Left lobe of liver (tissue), 2 donors: ENCODE measurements around the gene CPA4. TPM values are rescaled to one million over a fixed set of nuclear protein-coding genes. Genes with fewer than 3 reads are reported as not detected.

Experiments
- ATAC-seq: fragments of 200-7000 bp; cut with Tn5 transposase; one replicate; pipeline ENCODE4 v1.9.1; 2020; ENCODE audit warnings: mild to moderate bottlenecking, moderate library complexity
- DNase-seq: peaks from one replicate; pipeline ENCODE4 v3.0.0-alpha.2; 2020; ENCODE audit warnings: low spot score
- total RNA-seq: library from RNA; stranded (reverse); gene quantifications from one replicate; pipeline ENCODE4 v1.2.1, GENCODE V29; 2021
- donor health status: DM: no; HTN: no; CAD: no; lungs with moderate emphysema.
- donor health status: DM: no; HTN: yes; CAD: no.

CPA4 gene
- total RNA-seq, 1 donor from 2014 or later, result not detected

DNA sequence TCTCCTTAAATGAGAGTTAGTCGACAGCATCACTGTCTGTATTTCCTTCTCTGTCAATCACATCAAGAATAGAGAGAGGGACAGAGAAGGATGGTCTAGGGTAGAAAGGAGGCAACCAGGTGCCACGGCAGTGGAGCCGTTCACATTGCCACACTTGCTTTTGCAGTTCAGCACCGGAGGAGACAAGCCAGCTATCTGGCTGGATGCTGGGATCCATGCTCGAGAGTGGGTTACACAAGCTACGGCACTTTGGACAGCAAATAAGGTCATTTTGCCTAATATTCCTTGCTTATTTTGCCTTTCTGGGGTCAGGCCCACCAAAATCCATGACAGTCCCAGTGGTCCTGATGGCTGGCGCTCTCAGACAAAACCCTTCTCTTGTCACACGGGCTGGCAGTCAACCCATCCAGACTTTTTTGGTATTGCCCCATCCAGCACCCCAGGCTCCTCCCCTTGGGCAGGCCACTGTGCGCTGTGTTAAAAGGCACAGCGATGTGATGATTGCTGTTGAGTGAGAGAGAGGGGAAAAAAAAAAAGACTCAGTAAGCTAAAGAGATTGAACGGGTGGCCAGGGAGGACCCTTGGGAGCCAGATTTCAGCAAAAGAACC, 17.9 kb upstream of the CPA4 start:
- ATAC-seq, result no peak
- DNase-seq, result no peak

DNA sequence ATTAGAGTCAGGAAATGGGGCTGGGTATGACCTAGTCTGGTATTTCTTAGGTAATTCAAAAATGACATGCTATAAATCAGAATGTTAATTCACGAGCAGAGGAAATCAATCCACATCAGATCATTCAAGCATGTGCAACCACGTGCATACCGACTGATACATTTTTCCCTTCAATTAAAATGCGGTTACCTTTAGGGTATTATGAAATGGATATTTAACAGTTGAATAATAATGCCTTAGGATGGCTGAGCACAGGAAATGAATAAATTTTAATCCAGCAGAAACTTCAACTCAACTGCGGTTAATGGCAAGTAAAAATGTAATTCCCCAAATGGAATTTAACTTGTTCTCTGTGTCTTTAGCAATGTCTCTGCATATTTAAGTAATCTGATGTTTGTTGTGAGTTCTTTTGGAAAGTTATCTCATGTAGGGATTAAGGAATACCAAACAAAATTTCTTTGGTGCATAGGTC, 17.1 kb upstream of the CPA4 start:
- ATAC-seq (no peak), DNase-seq (no peak)

DNA sequence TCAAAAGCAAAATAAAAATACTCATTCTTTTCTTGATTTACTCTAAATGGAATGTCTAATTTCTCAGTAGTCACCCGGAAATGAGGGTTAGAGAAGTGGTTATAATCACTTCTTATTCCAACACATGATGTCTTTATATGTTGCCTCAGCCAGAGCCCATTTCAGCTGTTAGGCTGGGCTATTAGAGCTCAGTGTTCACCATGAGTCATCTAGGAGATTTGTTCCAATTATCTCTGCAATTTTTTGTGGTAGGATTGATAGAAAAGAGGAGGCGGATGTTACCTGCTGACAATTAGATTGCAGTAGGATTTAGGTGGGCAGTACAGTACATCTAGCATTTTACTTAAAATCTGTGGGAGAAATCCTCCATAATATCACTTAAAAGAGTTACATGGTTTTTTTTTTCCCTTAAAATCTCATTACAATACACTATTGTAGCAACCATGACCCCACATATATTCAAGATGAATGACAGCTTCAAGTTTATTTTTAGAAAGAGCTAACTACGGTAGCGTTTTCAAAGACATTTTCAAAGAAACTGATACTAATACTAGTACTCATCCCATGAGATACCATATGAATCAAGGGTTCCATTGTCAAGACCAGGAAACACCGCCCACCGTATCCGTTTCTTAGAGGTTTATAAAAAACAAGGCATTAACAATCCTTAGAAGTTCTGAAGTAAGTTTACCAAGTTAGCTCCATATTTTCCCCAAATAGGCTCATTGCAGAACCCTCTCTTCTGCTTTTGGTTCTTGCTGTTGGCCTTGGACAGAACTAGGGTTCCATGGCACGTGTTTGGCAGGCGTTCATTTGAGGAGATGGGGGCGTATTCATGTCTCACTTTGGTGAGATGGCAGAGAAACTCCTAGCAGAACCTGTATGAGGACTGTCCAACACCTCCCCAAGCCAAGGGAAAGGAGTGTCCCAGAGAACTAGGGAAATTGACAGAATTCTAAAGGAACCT, 15.9 kb upstream of the CPA4 start:
- ATAC-seq, result no peak
- no peak for DNase-seq

DNA sequence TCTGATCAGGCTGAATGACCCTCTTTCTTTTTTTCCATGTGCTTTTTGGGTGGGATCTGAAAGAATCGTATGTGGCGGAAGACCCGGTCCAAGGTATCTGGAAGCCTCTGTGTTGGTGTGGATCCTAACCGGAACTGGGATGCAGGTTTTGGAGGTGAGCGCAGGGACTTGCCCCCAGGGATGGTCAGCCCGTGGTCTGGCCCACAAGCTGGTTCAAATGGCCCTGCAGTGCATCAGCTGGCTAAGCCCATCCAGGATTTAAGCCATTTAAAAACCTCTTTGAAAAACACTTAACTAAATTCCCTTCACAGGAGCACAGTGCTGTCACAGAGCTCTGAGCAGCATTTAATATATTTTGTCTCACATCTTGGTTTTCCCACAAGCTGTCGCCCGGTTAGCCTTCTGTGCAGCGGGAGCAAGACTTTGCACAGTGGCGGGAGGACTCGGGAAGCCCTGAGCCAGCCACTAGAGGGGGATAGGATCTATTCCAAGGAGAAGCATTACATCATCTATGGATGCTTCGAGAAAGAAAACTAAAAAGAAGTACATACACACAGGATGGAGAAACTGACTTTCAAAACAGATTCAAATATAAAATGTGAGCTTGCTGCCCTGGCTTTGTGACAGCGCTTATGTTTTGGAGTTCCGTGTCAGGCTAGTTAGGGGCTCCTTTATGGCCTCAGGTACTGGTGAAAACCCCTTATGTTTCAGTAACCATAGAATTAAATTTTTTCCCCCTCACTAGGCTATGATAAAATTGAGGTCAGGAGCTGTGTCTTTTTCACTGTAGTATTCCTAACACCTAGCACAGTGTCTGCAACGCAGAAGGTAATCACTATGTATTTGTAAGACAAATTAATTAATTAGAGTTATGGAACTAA, 15.0 kb upstream of the CPA4 start:
- ATAC-seq, result peak; percentile 90
- peak; percentile 53 for DNase-seq

DNA sequence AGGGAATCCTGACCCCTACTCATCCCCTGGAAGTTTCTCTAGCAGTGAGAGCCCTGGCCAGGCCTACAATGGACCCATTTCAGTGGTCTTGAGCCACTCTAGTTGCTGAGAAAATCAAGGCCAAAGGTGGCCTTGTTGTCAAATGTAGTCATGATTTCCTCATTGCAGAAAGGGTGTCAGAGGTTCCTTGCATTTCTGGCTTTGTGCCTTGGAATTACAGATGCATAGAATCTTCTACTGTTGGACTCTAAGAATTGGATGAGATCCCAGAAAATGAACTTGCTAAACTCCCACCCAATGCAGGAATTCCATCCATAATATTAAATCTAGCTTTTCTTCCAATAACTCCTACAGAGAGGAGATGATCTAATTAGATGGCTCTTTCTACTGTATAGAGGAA, 14.1 kb upstream of the CPA4 start:
- DNase-seq (no peak), ATAC-seq (no peak)

DNA sequence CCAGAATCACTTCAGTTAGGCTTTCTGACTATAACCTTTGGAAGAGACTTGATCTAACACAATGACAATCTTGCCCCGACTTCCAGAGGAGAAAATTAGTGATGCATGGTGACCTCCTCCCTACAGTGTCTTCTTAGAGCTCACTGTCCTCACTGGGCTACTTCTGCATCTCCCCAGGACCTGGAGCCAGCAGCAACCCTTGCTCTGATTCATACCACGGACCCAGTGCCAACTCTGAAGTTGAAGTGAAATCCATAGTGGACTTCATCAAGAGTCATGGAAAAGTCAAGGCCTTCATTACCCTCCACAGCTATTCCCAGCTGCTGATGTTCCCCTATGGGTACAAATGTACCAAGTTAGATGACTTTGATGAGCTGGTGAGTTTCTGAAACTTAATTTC, 13.7 kb upstream of the CPA4 start:
- DNase-seq (no peak), ATAC-seq (no peak)

DNA sequence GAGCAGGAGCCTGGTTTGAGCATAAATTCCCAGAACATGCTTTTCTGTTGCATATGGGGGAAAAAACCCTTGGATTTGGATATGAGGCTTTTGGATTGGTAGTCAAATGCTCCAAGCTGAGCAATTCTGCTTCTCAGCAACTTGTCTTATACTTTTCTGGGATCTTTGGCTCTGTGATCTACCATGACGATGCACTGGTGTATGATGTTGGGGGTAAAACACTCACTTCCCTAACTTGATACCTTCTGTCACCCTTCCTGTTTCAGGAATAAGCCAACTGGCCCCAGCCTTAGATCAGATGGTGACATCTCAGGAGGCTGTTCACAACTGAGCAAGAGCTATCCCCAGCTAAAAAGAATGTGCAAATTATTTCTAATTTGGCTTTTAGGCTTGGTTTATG, 13.1 kb upstream of the CPA4 start:
- no peak for DNase-seq
- no peak for ATAC-seq

DNA sequence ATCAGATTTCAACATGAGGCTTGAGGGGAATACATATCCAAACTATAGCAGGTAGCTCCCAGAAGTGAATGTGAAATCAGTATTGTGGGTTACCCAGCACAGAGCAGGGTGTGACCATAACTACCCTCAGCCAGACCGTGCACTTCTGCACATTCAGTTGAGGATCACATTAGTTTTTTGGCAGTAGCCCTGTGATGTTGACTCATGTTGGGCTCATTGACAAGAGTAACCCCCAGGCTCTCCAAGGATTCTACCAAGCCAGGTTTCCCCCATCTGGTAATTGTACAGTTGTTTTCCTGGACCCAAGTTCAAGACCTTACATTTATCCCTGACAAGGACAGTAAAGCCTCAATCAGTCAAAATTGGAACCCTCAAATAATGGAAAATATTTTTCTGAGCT, 11.7 kb upstream of the CPA4 start:
- no peak for DNase-seq
- no peak for ATAC-seq

DNA sequence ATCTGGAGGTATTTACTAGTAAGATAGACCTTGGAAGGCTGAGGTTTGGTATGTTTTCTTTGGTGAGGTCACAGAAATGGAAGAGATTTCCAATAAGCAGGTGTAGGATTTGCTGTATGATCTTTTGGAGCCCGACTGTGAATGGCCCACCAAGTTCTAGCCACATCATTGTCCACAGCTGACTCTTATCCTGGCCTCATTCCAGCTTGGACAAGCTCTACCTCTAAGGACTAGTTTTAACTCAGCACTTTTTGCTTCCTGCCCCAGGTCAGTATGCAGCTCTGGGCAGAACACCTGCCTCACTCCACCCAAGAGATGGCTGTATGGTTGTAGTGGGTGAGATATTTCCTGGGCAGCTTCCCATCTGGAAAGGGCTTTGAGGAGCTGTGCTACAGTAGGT, 6.1 kb upstream of the CPA4 start:
- DNase-seq (no peak), ATAC-seq (no peak)

DNA sequence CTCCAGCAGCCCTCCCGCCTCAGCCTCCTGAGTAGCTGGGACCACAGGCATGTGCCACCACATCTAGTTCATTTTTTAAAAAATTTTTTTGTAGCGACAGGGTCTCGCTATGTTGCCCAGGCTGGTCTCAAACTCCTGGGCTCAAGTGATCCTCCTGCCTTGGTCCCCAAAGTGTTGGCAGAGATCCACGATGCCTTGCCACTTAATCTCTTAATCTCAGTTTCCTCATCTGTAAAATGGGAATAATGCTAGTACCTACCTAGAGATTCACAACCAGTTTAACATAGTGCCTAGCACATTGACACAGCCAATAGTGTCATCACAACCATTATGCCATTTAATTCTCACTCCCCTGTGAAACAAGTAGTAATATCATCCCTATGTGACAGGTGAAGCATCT, 4.8 kb upstream of the CPA4 start:
- DNase-seq, result no peak
- ATAC-seq, result no peak

DNA sequence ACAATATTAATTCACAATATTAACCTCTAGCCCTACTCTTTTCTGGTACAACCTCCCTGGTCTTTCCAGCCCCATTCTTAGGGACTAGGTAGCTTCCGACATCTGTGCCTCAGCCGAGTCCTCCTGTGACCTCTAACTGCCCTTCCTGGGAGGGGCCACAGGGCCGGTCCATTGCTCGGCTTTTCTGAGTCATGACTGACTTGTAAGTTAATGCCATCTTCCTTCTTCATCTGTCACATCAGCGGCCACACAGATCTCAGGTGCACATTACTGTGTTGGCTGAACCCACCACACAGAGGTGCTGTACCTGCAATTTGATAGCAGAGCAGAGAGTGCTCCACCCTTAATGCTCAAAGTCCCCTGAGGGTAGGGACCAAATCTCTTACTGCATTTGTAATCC, 4.1 kb upstream of the CPA4 start:
- ATAC-seq, result no peak

DNA sequence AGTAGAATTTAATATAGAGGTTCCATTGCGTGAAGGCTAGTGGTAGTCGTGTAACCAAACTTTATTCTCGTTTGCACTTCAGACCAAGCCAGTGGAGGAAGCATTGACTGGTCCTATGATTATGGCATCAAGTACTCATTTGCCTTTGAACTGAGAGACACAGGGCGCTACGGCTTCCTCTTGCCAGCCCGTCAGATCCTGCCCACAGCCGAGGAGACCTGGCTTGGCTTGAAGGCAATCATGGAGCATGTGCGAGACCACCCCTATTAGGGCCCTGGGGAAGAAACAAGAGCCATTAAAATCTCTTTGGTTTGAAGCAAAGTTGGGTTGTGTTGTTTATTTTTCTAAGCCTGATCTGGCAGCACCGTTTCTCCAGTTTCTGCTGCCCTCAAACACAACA, 3.5 kb upstream of the CPA4 start:
- ATAC-seq, result no peak
- DNase-seq, result no peak

More for the DNA sequence above, 4.1 kb upstream of the CPA4 start:
- no peak for DNase-seq

DNA sequence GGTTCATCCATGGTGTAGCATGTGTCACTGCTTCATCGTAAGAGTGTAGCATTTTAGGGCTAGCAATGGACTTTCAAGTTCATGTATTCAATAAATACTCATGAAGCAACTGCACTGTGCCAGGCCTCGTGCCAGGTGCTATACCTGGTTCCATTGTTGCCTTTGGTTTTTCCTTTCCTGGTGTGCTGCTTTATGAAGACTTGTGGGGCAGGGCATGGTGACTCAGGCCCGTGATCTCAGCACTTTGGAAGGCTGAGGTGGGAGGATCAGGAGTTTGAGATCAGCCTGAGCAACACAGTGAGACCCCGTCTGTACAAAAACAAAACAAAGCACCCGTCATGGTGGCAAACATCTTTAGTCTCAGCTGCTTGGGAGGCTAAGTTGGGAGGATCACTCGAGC, 2.2 kb upstream of the CPA4 start:
- no peak for DNase-seq
- no peak for ATAC-seq

DNA sequence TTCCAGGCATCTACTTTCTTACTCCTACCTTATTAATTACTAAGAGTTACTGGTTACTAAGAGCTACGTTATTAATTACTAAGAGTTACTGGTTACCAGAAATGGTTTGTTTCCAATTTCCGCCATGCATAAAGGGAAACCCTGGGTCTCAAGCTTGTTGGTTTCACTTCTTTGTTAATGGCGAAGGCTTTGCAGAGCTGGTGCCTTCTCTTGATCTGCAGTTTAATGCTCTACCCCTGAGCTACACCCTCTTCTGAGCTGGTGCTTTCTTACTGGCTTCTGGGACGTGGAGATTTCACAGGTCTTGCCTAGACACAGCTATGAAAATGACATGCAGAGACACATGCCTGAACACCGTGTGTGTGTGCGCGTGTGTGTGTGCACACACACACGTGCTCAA, 560 bp downstream of the CPA4 start:
- no peak for ATAC-seq
- DNase-seq, result no peak

DNA sequence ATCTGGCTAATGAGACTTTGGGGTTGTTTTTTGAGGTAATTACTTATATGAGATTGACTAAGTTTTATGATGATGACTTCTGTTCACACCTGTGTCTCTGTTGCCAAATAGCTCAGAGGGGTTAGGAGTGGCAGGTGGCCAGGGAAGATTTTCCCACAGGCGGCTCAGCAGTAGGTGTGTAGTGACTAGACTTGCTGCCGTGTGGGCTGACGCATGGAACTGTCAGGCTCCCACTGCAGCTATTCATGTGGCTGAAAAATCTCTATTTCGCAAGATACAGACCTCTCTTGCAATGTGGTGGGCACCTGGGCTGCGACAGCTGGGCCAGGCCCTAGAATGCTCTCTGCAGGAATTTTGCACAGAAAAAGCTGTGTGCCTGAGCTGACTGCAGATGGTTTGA, 1.4 kb downstream of the CPA4 start:
- DNase-seq (no peak), ATAC-seq (no peak)

DNA sequence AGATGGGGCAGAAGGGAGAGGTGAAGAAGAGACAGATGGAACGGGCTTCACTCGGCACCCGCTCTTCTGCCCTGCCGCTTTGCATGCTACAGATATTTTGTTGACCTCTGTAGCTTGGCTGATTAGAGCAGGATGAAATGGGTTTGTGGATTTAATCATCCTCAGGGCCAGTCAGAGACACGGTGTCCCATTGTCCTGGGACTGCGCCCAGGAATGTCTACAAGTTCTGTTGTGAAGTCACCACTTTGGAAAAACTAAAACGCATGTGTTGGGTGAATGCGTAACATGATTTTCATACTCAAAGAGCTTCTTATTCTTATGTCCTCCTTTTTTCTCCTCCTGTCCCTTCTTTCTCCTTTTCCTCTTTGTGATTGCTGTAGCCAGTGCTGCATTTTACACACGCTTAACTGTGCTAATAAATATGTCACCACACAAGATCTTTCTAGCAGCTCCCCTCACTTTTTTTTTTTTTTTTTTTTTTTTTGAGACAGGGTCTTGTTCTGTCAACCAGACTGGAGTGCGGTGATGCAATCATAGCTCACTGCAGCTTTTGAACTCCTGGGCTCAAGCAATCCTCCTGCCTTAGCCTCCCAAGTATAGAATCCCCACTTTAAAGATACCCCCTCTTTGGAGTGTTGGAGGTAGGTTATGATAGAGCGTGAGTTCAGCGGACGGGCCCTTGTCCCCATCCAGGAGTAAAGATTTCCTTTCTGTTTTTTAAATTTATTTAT, 3.4 kb downstream of the CPA4 start:
- ATAC-seq, result no peak
- no peak for DNase-seq

DNA sequence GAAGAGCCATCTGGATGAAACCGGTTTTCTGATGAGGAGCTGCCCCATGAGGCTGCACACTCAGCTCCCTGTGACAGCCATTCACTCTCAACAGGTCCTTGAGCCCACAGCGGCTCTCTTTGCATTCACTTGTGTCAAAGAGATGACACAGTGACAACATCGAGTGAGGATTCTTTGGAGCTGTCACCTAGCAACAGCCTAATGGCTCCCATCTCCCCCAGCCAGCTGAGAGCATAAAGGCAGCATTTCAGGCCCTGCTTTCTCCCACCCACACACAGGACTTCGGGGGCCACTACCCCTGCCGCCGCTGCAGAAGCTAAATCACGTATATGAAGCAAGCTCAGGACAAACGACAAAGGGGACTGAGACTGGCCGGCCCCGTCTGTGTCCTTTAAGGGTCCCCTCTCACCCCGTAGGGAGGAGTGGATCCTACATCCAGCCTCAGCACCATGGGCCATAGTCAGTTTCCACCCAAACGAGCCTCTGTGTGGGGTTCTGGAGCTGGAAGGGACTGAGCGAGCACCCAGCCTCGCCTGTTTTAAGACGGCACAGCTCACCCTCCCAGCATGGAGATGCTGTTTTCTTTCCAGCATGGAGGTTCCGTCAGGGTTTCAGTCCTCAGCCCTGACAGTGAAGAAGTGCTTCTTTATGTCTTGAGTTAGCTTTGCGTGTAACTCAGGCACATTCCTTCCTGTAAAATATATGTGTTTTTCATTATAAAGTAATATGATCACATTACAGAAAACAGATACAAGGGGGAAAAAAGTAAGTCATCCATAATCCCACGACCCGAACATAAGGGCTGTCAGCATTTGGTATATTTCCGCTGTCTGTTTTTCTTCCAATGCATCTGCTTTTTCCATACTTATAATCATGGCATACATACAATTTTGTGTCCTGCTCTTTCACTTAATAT, 4.9 kb downstream of the CPA4 start:
- ATAC-seq (no peak), DNase-seq (no peak)

DNA sequence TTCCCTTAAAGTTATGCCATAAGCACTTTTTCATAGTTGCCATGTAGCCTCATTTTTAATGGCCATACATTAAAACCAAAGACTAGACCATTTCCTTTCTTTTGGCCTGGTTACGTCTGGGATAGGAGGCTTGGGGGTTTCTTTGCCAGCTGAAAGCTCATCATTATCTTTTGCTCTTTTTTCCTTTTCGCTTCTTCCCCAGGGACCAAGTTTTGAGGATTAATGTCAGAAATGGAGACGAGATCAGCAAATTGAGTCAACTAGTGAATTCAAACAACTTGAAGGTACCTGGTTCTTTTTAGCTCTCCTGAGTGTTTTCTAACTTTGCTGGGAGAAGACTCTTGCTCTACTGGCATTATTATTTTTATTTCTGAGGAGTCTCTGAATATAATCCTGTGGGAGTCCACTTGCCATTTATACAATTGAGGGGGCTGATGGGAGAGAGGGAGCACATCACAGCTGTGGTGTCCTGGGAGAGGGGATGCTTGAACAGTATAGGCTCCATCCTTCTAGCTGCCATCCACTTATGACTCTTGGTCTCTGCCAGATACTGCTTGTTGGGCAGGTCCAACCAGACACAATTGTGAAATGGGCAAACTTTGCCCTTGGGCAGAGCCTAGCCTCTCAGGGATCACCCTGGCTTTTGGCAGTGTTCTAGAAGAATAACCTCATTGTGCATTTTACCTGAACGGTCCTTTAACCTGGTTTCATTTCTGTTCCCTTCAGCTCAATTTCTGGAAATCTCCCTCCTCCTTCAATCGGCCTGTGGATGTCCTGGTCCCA, 5.8 kb downstream of the CPA4 start:
- ATAC-seq (peak; percentile 98), DNase-seq (peak; percentile 70)

DNA sequence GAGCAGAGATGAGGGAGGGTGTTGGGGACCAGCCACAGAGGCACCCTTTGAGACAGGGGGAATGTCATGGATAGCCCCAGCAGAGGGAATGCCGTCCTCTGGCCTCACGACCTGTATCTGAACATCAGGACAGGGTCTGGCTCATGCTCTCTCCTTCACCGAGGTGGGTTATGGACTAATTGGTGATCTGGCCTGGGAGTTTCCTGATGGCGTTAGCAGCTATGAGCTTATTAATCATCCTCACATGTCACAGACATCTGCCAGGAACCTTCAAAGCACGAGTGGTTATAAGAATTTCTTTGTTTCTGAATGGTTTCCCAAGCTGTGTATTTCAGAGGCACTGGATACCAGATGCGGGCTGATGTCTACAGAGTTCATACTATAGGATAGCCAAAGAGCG, 6.9 kb downstream of the CPA4 start:
- no peak for ATAC-seq
- no peak for DNase-seq
